Suppressor macrophage treated with lipopolysaccharide for 4 hours (primary cell): ENCODE results near the gene IL1RN.

Experiments
- DNase-seq: peaks from one replicate; pipeline ENCODE4 v3.0.0-alpha.2; 2020

The IL1RN gene

DNA sequence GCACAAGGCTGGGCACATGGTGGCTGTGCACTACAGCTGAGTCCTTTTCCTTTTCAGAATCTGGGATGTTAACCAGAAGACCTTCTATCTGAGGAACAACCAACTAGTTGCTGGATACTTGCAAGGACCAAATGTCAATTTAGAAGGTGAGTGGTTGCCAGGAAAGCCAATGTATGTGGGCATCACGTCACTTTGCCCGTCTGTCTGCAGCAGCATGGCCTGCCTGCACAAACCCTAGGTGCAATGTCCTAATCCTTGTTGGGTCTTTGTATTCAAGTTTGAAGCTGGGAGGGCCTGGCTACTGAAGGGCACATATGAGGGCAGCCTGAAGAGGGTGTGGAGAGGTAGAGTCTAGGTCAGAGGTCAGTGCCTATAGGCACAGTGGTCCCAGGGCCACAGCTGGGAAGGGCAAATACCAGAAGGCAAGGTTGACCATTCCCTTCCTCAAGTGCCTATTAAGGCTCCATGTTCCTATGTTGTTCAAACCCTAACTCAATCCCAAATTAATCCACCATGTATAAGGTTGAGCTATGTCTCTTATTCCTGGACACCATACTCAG, 2.2 kb downstream of the IL1RN start:
- DNase-seq: peak; percentile 42

DNA sequence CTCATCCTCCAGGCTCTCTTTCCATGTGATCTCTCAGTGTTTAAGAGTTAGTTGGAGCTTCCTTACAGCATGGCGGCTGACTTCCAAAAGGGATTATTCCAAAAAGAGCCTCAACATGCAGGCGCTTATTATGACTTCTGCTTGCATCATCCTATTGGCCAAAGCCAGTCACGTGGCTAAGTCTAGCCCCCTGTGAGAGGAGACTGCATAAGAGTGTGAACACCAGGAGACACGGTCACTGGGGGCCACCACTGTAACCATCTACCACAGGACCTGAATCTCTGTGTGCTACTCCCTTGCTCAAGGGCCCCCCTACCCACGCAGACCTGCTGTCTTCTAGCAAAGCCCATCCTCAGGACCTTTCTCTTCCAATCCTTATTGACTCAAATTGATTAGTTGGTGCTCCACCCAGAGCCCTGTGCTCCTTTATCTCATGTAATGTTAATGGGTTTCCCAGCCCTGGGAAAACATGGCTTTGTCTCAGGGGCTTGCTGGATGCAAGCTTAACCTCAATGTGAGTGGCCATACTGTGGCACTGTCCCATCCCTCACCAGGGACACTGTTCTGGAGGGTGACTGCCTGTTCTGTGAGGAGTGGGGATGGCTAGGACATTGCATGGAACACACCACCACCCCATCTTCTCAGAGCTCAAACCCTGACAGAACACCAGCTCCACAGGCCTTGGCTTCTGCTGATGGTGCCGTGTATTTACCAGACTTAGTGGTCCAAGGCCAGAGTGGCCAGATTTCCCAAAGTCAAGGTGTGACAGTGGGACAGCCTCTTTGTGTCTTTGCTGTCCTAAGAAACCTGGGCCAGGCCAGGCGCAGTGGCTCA, 4.2 kb downstream of the IL1RN start:
- peak; percentile 58 for DNase-seq

GRCh38 chr2:113132414-113133021, 5.1 kb downstream of the IL1RN start:
- DNase-seq: peak; percentile 53

GRCh38 chr2:113133704-113134598, 6.6 kb downstream of the IL1RN start:
- peak; percentile 72 for DNase-seq

GRCh38 chr2:113134717-113135116, 7.3 kb downstream of the IL1RN start:
- DNase-seq: no peak

GRCh38 chr2:113135317-113135716, 7.9 kb downstream of the IL1RN start:
- peak; percentile 63 for DNase-seq

- peak; percentile 76 for DNase-seq
These were observed 9.7 kb downstream of the IL1RN start for GRCh38 chr2:113136828-113137775.

- no peak for DNase-seq
These were observed 10.4 kb downstream of the IL1RN start for GRCh38 chr2:113137827-113138226.

- peak; percentile 86 for DNase-seq
These were observed 11.3 kb downstream of the IL1RN start for GRCh38 chr2:113138428-113139322.

- DNase-seq: no peak
These were observed 14.1 kb downstream of the IL1RN start for GRCh38 chr2:113141451-113141850.

DNA sequence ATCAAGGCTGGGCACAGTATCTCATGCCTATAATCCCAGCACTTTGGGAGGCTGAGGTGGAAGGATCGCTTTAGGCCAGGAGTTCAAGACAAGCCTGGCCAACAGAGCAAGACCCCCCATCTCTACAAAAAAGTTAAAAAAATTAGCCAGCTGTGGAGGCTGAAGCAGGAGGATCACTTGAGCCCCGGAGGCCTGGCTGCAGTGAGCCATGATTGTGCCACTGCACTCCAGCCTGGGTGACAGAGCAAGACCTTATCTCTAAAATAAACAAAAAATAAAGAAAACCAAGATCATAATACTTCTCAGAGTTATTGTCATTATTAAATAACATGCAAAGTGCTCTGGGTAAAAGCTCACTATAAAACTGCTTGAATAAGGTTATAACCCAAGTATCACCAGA, 14.9 kb downstream of the IL1RN start:
- no peak for DNase-seq

DNA sequence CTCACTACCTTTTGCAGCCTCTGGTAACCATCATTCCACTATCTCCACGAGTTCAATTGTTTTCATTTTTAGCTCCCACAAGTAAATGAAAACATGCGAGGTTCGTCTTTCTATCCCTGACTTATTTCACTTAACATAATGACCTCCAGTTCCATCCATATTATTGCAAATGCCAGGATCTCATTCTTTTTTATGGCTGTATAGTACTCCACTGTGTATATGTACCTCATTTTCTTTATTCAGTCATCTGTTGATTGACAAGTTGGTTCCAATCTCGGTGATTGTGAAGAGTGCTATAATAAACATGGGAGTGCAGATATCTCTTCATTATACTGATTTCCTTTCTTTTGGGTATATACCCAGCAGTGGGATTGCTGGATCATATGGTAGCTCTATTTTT, 16.9 kb downstream of the IL1RN start:
- no peak for DNase-seq

DNA sequence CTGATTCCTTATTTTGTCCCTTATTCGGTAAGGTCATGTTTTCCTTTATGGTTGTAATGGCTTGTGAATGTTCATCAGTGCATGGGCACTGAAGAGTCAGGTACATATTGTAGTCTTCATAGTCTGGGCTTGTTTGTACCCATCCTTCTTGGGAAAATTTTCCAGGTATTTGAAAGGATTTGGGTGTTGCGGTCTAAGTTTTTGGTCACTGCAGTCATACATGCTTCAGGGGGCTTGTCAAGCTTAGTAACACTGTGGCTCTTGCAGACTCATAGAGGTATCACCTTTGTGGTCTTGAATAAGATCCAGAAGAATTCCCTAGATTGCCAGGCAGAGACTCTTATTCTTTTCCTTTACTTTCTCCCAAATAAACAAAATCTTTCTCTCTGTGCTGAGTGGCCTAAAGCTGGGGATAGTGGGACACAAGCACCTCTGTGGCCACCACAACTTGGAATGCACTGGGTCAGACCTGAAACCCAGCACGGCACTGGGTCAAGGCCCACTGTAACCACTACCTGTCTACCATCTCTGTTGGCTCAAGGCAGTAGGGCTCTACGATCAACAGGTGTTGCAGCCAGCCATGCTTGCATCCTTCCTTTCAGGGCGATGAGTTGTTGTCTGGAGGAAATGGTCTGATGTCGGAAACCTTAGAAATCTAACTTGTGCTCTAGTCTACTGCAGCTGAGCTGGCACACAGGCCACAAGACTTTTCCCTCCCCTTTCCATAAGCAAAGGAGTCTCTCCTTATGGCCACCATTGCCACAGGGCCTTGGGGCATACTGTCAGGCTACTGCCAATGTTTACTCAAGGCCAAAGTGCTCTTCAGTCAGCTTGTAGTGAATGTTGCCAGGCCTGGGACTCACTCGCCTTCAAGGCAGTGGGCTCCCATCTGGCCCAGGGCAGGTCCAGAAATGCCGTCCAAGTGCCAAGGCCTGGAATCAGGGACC, 21.5 kb downstream of the IL1RN start:
- no peak for DNase-seq

DNA sequence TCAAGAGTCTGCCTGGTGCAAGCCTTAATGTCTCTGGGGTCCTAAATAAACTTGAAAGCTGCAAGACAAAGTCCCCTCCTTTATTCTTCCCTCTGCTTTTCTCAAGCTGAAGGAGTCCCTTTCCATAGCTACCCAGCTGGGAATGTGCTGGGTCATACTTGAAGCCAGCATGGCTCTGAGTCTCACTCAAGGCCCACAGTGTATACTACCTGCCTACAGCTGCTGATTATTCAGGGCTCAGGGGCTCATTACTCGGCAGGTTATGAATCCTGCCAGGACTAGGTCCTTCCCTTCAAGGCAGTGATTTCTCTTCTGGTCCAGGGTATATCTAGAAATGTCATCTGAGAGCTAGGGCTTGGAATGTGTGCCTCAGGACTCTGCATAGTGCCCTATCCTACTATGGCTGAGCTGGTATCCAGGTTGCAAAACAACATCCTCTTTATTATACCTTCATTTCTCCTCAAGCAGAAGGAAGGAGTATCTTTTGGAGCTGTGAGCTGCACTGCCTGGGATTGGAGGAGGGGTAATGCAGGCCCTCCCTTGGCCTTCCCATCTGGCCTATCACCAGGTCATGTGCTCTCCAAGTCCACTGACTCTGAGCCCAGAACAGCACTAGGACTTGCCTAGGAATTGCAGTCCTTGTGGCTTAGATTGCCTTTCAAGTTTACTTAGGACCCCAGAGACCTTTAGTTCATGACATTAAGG, 22.3 kb downstream of the IL1RN start:
- DNase-seq: no peak

GRCh38 chr2:113150258-113150601, 22.8 kb downstream of the IL1RN start:
- no peak for DNase-seq

DNA sequence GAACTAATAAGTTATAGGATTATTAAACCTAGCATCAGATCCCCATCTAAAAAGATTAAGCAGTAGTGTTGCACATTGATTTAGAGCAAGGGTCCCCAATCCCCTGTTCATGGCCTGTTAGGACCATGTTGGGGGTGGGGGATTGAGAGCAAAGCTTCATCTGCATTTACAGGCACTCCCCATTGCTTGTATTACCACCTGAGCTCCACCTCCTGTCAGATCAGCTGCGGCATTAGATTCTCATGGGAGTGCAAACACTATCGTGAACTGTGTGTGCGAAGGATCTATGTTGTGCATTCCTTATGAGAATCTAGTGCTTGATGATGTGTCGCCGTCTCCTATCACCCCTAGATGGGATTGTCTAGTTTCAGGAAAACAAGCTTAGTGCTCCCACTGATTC, 27.9 kb downstream of the IL1RN start:
- no peak for DNase-seq

GRCh38 chr2:113156278-113157117, 29.1 kb downstream of the IL1RN start:
- DNase-seq: no peak
